Measurements from ENCODE around the gene MUC3A. TPM values are rescaled to one million over a fixed set of nuclear protein-coding genes. Genes with fewer than 3 reads are reported as not detected.

Gene MUC3A
- total and polyA plus RNA-seq, 2 of the 8 experiments (the other 6 are each of a cell fraction or from before 2014, with no cell fraction given) = 15.4 to 43.9 TPM

- DNase-seq (ENCODE audit: low read depth in 1 of 2, low spot score in 2 of 2) = no peak
- peaks cover 3 to 23% (median 20%) of the 10 kb centered on the region in 4 experiments for H3K4me1 ChIP-seq (replicated peaks in 1 of 4; ENCODE audit: control insufficient read depth in 3 of 4, insufficient read depth in 4 of 4, low read length in 3 of 4)
- H2BK15ac ChIP-seq (ENCODE audit: low read length) = no peak overlapping the region
- H2BK5ac ChIP-seq (ENCODE audit: low read depth, low read length) = no peak overlapping the region
- H3K14ac ChIP-seq (ENCODE audit: insufficient read length) = no peak overlapping the region
- H4K8ac ChIP-seq (ENCODE audit: extremely low read depth, insufficient read depth, low read length) = no peak overlapping the region
- H3K9ac ChIP-seq (replicated peaks in 1 of 4; ENCODE audit: extremely low read depth in 1 of 4, low read depth in 3 of 4, low read length in 3 of 4) = no peak overlapping the region
- no peak overlapping the region for H3K23ac ChIP-seq (ENCODE audit: insufficient read length)
- peaks cover 0 to 4% (median 0%) of the 10 kb centered on the region in 4 experiments; a peak in 2 of 8 replicates for H3K36me3 ChIP-seq (ENCODE audit: control insufficient read depth in 2 of 4, insufficient read depth in 4 of 4, low read length in 3 of 4)
- ChIA-PET CTCF (ENCODE audit: partially characterized antibody) (no interaction called here), POLR2A (ENCODE audit: partially characterized antibody) (no interaction called here)
- no peak overlapping the region for H2AFZ ChIP-seq (ENCODE audit: low read length)
- no peak overlapping the region for H2BK12ac ChIP-seq (ENCODE audit: low read depth, low read length)
- no peak overlapping the region for H3K4ac ChIP-seq (replicated peaks; ENCODE audit: insufficient read length, low read depth, low read length)
- no peak overlapping the region for H3K27ac ChIP-seq (ENCODE audit: low read depth, low read length)
- H3K23me2 ChIP-seq (ENCODE audit: low read depth, low read length) = peaks cover 21% of the 10 kb centered on the region
- no peak overlapping the region for H4K5ac ChIP-seq (ENCODE audit: insufficient read length, low read depth, low read length)
- H4K20me1 ChIP-seq (replicated peaks in 1 of 2; ENCODE audit: control insufficient read depth in 1 of 2, insufficient read depth in 2 of 2, low read length in 2 of 2) = peaks cover 2 to 9% of the 10 kb centered on the region in 2 experiments
- 91 to 100% methylated on average over 1 to 3 of the region's 3 CpGs for WGBS, 2 experiments (ENCODE audit: extremely low coverage in 1 of 2, insufficient coverage in 1 of 2, insufficient read length in 1 of 2, insufficient replicate concordance in 2 of 2, low coverage in 1 of 2, low lambda C conversion rate in 2 of 2, missing lambda C conversion rate in 1 of 2)
- no peak overlapping the region for H3K56ac ChIP-seq (replicated peaks; ENCODE audit: insufficient read length, low read depth, low read length)
- H3K4me3 ChIP-seq (ENCODE audit: extremely low read depth in 1 of 4, insufficient read depth in 2 of 4, low read depth in 3 of 4, low read length in 4 of 4) = no peak overlapping the region
- H3K18ac ChIP-seq (ENCODE audit: extremely low read depth, low read length) = no peak overlapping the region
- H4K91ac ChIP-seq (replicated peaks; ENCODE audit: insufficient read length, low read length) = no peak overlapping the region
- H3K4me2 ChIP-seq (ENCODE audit: insufficient read depth in 1 of 2, low read depth in 2 of 2, low read length in 2 of 2) = no peak overlapping the region
- no peak overlapping the region for H2BK120ac ChIP-seq (replicated peaks; ENCODE audit: low read depth, low read length)
- H2AK5ac ChIP-seq (ENCODE audit: low read depth, low read length) = no peak overlapping the region
- H3K9me3 ChIP-seq (ENCODE audit: insufficient read depth in 2 of 2, low read depth in 1 of 2, low read length in 1 of 2) = 0 out of 4 replicates have a peak, but pooled peaks cover 0 to 2% of the 10 kb centered on the region in 2 experiments
- no peak for FAIRE-seq
- peaks cover 7% of the 10 kb centered on the region for H3K79me1 ChIP-seq (ENCODE audit: low read depth, low read length)
- no peak overlapping the region for H2BK20ac ChIP-seq (ENCODE audit: low read length)
- H3K27me3 ChIP-seq (replicated peaks in 1 of 4; ENCODE audit: control insufficient read depth in 3 of 4, extremely low read depth in 1 of 4, insufficient read depth in 3 of 4, low read length in 3 of 4) = peaks cover 3 to 17% (median 14%) of the 10 kb centered on the region in 4 experiments
- no peaks in the 10 kb centered on the region; a peak in 1 of 4 replicates for H3K79me2 ChIP-seq (ENCODE audit: control insufficient read depth in 1 of 2, insufficient read depth in 2 of 2, low read length in 2 of 2)
- TF ChIP-seq ATF3 (IDR thresholded peaks at IDR 0.05; ENCODE audit: insufficient read depth, low read depth, low read length) (no peak), GABPA (IDR thresholded peaks at IDR 0.05; ENCODE audit: borderline replicate concordance, insufficient read depth, low read length) (no peak)
Measured at GRCh38 chr7:100962537-100962936, 13.2 kb downstream of the MUC3A start.

Measured in H1 (cell line).